Right lobe of liver (tissue), 6 donors: ENCODE results near the gene STPG1. TPM values are rescaled to one million over a fixed set of nuclear protein-coding genes. Genes with fewer than 3 reads are reported as not detected.
A peak's percentile ranks its signal among the peaks of the same experiment; 100 is the strongest.

ENCODE experiments used
- ATAC-seq, 4 donors: fragments of 200-7000 bp; cut with Tn5 transposase; one replicate each; pipeline ENCODE4 v1.9.1; 2020; ENCODE audit warnings: mild to moderate bottlenecking in 4 of 4, moderate library complexity in 4 of 4
- DNase-seq, 3 donors: peaks; one replicate each; pipeline ENCODE4 v3.0.0-alpha.2; 2020
- H3K27ac ChIP-seq, 3 donors: fragments of 200-600 bp; one replicate each; pipeline ENCODE4 v1.8.0; 2022
- H3K27me3 ChIP-seq, 2 donors: fragments of 200-600 bp; one replicate each; pipeline ENCODE4 v1.8.0; 2022
- H3K36me3 ChIP-seq, 4 donors: fragments of 200-600 bp; sonication (generic) in 1 of 4; one replicate each; pipeline versions ENCODE4 v1.5.1 to v1.8.0; 2017 to 2022; ENCODE audit warnings: control low read depth in 1 of 4
- H3K4me1 ChIP-seq, 4 donors: fragments of 200-600 bp; sonication (generic) in 1 of 4; one replicate each; pipeline versions ENCODE4 v1.5.1 to v1.8.0; 2017 to 2022; ENCODE audit warnings: control low read depth in 1 of 4
- H3K4me3 ChIP-seq, 3 donors: fragments of 200-600 bp; one replicate each; pipeline ENCODE4 v1.8.0; 2022
- H3K9me3 ChIP-seq, 4 donors: fragments of 200-600 bp; sonication (generic) in 1 of 4; one replicate each; pipeline versions ENCODE4 v1.5.1 to v1.8.0; 2017 to 2022; ENCODE audit warnings: control low read depth in 1 of 4
- CTCF ChIP-seq, 4 donors: fragments of 200-600 bp in 3 of 4; fragments of 450-650 bp in 1 of 4; IDR thresholded peaks; one replicate each; pipeline versions ENCODE4 v1.5.1 to v1.8.0; 2016 to 2022; ENCODE audit warnings: antibody characterized with exemption in 4 of 4, mild to moderate bottlenecking in 2 of 4
- POLR2A ChIP-seq: fragments of 450-650 bp; IDR thresholded peaks from one replicate; pipeline ENCODE4 v1.6.1; 2017; ENCODE audit warnings: antibody characterized with exemption, mild to moderate bottlenecking
- WGBS: methylation state at CpG from one replicate; pipeline ENCODE4 v1.1.6; 2018; ENCODE audit warnings: low coverage, low lambda C conversion rate; ENCODE audit not compliant: insufficient coverage; ENCODE audit errors: missing lambda C conversion rate; 5-methylcytosine and 5-hydroxymethylcytosine counted together
- intact Hi-C, 2 donors: fragments of 100-400 bp; cut with DNase I; formaldehyde crosslinking; loops; one replicate each; pipeline versions ENCODE4 v1.11.2 to v1.14.1; 2022
- total RNA-seq, 6 experiments: library from RNA; depleted of rRNA in 2 of 6; stranded (reverse); fragments of >200 nt in 2 of 6; fragmentation: NEBNext Ultra II Directional in 3 of 6; extraction: Animal tissue kit (Norgen Biotek cat#: 25700) in 3 of 6; gene quantifications; one replicate each; pipeline versions ENCODE4 v1.1.0 to v1.2.4, GENCODE V29; 2016 to 2023
- donor health status: DM: no; HTN: yes; CAD: no.
- donor health status: DM: no; HTN: no; CAD: no.
- donor health status: DM: no; HTN: no; CAD: no.
- donor health status: DM: no; HTN: yes; CAD: no.
- donor health status: DM: no; HTN: yes; CAD: no.

Gene STPG1
- total RNA-seq, 6 experiments from 2014 or later: 1.0 to 3.6 (median 1.7) TPM

DNA sequence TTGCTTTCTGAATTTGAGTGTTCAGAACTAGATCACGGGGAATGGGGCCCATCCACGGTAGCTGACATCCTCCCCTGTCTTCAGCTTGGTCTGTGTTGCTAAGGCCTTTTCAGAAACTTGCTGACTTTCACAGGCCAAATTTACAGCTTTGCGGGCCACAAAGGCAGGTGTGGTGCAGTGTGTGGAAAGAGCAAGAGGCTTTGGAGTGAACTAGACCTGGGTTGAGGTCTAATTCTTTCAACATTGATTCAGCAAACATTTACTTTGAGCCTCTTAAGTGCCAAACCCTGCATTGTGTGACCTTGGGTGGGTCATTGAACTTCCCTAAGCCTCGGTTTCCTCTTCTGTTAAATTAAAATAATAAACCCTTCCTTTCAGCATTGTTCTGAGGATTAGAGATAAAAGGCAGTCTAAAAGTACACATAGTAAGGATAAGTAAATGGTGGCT is 24.3 kb downstream of the STPG1 start:
- intact Hi-C loops: no loop called here
- peaks cover 0 to 45% (median 20%) of the 10 kb centered on the region in 4 donors for H3K4me1 ChIP-seq
- no peaks in the 10 kb centered on the region for H3K27me3 ChIP-seq
- H3K27ac ChIP-seq: peak overlapping the region in 1 of 3 donors; percentile 60
- TF ChIP-seq CTCF (IDR thresholded peaks at IDR 0.05) (no peak), POLR2A (no peak)
- H3K4me3 ChIP-seq: no peak overlapping the region
- no peaks in the 10 kb centered on the region for H3K9me3 ChIP-seq
- WGBS: 38% methylated on average over 4 of the region's 4 CpGs
- no peaks in the 10 kb centered on the region for H3K36me3 ChIP-seq
- DNase-seq (peak in 1 of 3 donors; percentile 48), ATAC-seq (peak; percentile 3 to 41 (median 23))

DNA sequence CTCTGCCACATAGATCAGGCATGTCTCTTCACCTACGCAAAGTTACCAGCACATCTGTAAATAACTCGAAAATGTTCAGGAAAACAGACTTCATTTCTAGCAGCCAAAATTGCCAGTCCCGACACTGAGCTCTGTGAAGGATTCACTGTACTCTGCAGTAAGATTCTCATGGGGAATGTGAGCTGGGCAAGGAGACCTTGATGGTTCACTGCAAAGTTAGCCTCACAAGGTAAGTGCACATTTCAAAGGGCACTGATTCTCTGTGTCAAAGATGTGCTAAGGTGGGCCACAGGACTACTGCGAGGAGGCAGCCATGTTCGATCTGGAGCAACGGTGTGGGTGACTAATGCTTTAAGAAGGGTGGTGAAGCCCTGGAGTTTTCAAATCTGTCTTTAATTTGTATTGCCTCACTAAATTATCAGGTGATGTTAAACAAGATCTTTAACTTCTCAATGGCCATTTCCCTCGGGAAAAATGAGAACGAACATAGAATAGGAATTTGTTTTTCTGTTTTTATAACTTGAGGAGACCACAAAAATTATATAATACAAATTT is 25.2 kb downstream of the STPG1 start:
- H3K4me1 ChIP-seq: peaks cover 0 to 45% (median 20%) of the 10 kb centered on the region in 4 donors
- H3K27me3 ChIP-seq: no peaks in the 10 kb centered on the region
- H3K9me3 ChIP-seq: no peaks in the 10 kb centered on the region
- no peaks in the 10 kb centered on the region for H3K36me3 ChIP-seq
- no peak for ATAC-seq
- peak in 1 of 3 donors; percentile 22 for DNase-seq
- 72% methylated on average over 7 of the region's 8 CpGs for WGBS
- H3K4me3 ChIP-seq: no peak overlapping the region
- peak overlapping the region in 1 of 3 donors; percentile 60 for H3K27ac ChIP-seq
- TF ChIP-seq POLR2A (no peak), CTCF (IDR thresholded peaks at IDR 0.05) (no peak)
- intact Hi-C loops: no loop called here

DNA sequence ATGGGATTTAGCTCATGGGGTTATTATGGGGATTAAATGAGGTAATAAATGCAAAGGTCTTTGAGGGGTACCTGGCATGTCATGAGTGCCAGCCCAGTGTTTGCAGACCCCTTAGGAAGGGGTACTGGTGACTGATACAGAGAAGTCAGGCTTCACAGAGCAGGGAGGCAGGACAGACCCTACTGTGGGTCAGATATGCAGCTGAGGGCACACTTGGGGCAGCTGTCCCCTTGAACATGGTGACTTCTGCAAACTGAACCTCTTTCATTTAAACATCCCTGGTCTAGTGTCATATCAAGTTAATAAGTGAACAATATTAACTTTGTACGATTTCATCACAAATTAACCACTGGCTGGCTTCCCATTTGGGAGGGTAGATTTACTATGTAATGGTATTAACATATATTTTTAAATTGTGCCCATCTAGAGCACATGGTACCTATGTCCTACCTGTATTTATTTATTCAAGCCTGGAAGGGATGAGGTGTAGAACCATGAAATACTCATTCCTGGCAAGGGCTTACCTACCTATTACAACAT is 25.9 kb downstream of the STPG1 start:
- intact Hi-C loops: no loop called here
- WGBS: 40% methylated on average over 1 of the region's 1 CpG
- Histone ChIP-seq H3K27ac (peak overlapping the region in 2 of 3 donors; percentile 22 to 60), H3K4me3 (no peak overlapping the region), H3K36me3 (no peaks in the 10 kb centered on the region), H3K4me1 (peaks cover 0 to 45% (median 20%) of the 10 kb centered on the region in 4 donors), H3K27me3 (no peaks in the 10 kb centered on the region), H3K9me3 (no peaks in the 10 kb centered on the region)
- DNase-seq (peak in 1 of 3 donors; percentile 44), ATAC-seq (peak; percentile 23 to 44 (median 24))
- TF ChIP-seq CTCF (IDR thresholded peaks at IDR 0.05) (no peak), POLR2A (no peak)

GRCh38 chr1:24386931-24387330 is 26.7 kb downstream of the STPG1 start:
- Histone ChIP-seq H3K9me3 (no peaks in the 10 kb centered on the region), H3K27me3 (no peaks in the 10 kb centered on the region), H3K4me1 (peaks cover 0 to 42% (median 19%) of the 10 kb centered on the region in 4 donors), H3K36me3 (no peaks in the 10 kb centered on the region), H3K4me3 (no peak overlapping the region), H3K27ac (no peak overlapping the region)
- peak in 1 of 3 donors; percentile 39 for DNase-seq
- WGBS: 94% methylated on average over 10 of the region's 11 CpGs
- no peak for ATAC-seq
- intact Hi-C loops: no loop called here
- TF ChIP-seq POLR2A (no peak), CTCF (IDR thresholded peaks at IDR 0.05) (no peak)
